ENCODE results near the gene ZC3H10.

Gene ZC3H10

DNA sequence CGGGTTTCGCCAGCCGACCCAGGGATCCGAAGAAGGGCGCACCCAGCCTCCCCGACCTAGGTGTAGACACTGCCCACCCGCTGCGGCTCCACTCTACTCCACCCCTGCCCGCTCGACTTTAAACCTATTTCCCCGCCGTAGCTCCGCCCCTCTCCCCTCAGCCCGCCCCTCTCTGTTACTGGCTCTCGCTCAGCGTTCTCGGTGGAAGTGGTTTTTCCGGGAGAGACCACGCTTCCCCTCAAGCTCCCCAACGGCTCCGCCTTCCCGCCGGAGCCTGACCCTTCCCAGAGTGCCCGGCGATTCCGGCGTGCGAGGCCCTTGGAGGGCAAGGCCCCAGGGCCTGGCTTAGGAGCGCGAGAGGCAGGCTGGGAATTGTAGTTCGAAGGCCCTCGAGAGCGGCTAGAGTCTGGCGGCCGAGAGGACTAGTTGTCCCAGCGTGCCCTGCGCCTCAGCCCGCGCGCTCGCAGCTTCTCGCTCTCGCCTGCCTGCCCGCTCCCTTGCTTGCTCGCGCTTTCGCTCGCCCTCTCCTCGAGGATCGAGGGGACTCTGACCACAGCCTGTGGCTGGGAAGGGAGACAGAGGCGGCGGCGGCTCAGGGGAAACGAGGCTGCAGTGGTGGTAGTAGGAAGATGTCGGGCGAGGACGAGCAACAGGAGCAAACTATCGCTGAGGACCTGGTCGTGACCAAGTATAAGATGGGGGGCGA is 13.8 kb upstream of the ZC3H10 start, which contains the start of gene PA2G4:
Gene PA2G4, plus strand, starts transcription at position 451 of the 706 bp plus-strand sequence. Its CDS starts 179 bp downstream, at position 630.
- ChIA-PET POLR2A (interaction anchor here (0.6 to 3.7 kb wide), 13 partner anchors 9 to 374 kb away, joined by 3 to 49 read pairs (median 4); partner anchors contain the start of genes ERBB3, ESYT1, ORMDL2 and RAB5B), CTCF (interaction anchor here (0.7 to 4.7 kb wide), 16 partner anchors 8 to 364 kb away, joined by 3 to 34 read pairs (median 4); partner anchors contain the start of genes ERBB3 and ZC3H10)
- TF ChIP-seq, protein P1, sequence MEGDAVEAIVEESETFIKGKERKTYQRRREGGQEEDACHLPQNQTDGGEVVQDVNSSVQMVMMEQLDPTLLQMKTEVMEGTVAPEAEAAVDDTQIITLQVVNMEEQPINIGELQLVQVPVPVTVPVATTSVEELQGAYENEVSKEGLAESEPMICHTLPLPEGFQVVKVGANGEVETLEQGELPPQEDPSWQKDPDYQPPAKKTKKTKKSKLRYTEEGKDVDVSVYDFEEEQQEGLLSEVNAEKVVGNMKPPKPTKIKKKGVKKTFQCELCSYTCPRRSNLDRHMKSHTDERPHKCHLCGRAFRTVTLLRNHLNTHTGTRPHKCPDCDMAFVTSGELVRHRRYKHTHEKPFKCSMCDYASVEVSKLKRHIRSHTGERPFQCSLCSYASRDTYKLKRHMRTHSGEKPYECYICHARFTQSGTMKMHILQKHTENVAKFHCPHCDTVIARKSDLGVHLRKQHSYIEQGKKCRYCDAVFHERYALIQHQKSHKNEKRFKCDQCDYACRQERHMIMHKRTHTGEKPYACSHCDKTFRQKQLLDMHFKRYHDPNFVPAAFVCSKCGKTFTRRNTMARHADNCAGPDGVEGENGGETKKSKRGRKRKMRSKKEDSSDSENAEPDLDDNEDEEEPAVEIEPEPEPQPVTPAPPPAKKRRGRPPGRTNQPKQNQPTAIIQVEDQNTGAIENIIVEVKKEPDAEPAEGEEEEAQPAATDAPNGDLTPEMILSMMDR (IDR thresholded peaks at IDR 0.05; ENCODE audit: insufficient read depth, low read length, missing control alignments): no peak
- peak within 1 kb of the TSS; percentile 88 for H3K4me3 ChIP-seq (ENCODE audit: low read depth, low read length)
- DNase-seq (ENCODE audit: low read depth, low spot score): peak; percentile 85

DNA sequence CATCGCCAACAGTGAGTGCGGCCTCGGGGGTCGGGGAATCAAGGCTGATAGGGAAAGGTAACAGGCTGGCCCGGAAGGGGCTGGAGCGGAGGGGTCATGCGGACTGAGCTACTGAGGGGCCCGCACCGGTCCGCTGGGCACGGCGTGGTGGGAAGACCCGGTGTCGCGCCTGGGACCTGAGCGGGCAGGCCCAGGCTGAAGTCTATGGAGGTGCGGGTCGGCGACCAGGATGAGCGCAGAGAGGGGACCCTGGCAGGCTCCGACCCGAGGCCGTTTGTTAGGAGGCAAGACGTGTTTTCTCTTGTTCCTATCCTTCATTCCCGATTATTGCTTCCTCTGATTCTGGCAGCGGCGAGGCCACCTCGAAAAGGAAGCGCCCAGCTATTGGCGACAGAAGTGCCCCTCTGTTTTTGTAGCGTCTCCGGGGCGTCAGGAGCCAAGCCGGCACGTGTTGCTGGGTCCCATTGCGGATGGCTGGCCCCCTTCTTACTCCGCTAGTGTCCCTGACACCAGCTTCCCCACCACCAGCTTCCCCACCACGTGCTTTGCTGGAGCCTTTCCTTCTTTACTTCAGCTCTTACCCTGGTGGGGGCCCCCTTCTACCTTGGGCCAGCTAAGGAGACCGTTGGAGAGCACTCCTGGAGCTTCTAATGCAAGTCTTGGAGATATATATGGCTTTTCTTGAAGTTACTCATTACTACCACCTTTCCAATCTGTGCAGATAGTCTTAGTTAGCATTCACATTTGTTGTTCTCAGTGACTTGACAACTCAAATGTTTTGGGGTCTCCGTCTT is 13.1 kb upstream of the ZC3H10 start:
- TF ChIP-seq, protein P1 (IDR thresholded peaks at IDR 0.05; ENCODE audit: insufficient read depth, low read length, missing control alignments): no peak
- no peak for DNase-seq (ENCODE audit: low read depth, low spot score)
- H3K4me3 ChIP-seq (ENCODE audit: low read depth, low read length): peak overlapping the region; percentile 88
- CTCF ChIA-PET: interaction anchor here (0.7 to 4.7 kb wide), 13 partner anchors 8 to 365 kb away, joined by 3 to 34 read pairs (median 4); partner anchors contain the start of genes ERBB3 and ZC3H10
- POLR2A ChIA-PET: interaction anchor here (0.7 to 3.7 kb wide), 8 partner anchors 11 to 287 kb away, joined by 3 to 49 read pairs (median 8); partner anchors contain the start of genes ERBB3, ESYT1, ORMDL2 and RPL41

DNA sequence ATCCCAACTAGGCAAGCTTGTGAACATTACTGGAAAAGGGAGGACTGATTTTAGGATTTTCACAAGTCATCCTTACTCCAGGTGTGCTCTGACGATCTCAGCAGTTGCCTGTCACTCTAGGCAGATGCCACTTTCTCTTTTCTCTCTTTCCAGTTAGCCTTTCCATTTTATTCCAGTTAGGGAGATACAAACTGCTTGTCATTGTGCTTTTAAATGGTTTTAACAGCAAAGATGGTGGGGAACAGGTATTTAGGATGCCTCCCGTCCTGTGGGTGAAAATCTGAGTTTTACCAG is 12.5 kb upstream of the ZC3H10 start:
- POLR2A ChIA-PET: interaction anchor here (0.7 to 3.7 kb wide), 2 partner anchors 11 to 58 kb away, joined by 7 to 49 read pairs; partner anchors contain the start of genes RPL41 and ZC3H10
- TF ChIP-seq, protein P1 (IDR thresholded peaks at IDR 0.05; ENCODE audit: insufficient read depth, low read length, missing control alignments): no peak
- peak overlapping the region; percentile 88 for H3K4me3 ChIP-seq (ENCODE audit: low read depth, low read length)
- CTCF ChIA-PET: interaction anchor here (1.6 to 4.7 kb wide), 7 partner anchors 13 to 364 kb away, joined by 3 to 34 read pairs (median 13); partner anchors contain the start of genes ERBB3 and ZC3H10
- no peak for DNase-seq (ENCODE audit: low read depth, low spot score)

DNA sequence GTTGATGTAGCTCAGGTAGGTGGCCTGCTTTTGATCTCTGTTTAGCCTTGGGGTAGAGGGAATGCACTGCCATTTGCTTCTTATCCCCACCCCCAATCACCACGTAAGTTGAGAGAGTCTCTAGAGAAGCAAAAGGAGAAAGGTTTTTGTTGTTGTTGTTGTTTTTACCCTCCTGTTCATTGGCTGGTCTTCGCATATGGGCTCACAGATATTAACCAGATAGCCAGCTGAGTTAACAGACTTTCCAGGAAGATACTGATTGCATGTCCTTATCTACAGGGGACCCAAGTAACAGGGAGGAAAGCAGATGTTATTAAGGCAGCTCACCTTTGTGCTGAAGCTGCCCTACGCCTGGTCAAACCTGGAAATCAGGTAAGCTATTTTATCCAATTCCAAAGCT is 10.8 kb upstream of the ZC3H10 start:
- POLR2A ChIA-PET: interaction anchor here (1.5 kb wide), 1 partner anchor 11 kb away, joined by 3 read pairs; the partner anchor contains the start of gene ZC3H10
- DNase-seq (ENCODE audit: low read depth, low spot score): no peak
- CTCF ChIA-PET: interaction anchor here (0.5 to 3.5 kb wide), 6 partner anchors 11 to 486 kb away, joined by 3 to 20 read pairs (median 6); partner anchors contain the start of genes SMARCC2 and ZC3H10
- TF ChIP-seq, protein P1 (IDR thresholded peaks at IDR 0.05; ENCODE audit: insufficient read depth, low read length, missing control alignments): no peak
- H3K4me3 ChIP-seq (ENCODE audit: low read depth, low read length): no peak overlapping the region

GRCh38 chr12:56110571-56110970 is 7.5 kb upstream of the ZC3H10 start:
- ChIA-PET CTCF (interaction anchor here (0.8 to 1.2 kb wide), 2 partner anchors 9 to 155 kb away, joined by 3 to 4 read pairs; no protein-coding TSS in a partner anchor), POLR2A (no interaction called here)
- TF ChIP-seq, protein P1 (IDR thresholded peaks at IDR 0.05; ENCODE audit: insufficient read depth, low read length, missing control alignments): no peak
- DNase-seq (ENCODE audit: low read depth, low spot score): no peak
- no peak overlapping the region for H3K4me3 ChIP-seq (ENCODE audit: low read depth, low read length)
